Activated CD4-positive, alpha-beta T cell treated with anti-CD3 and anti-CD28 coated beads, Interleukin-2, Interleukin-4, amounts not matched to agents 100 ng/mL and 50 ng/mL, durations not matched to agents 16 hours and 8 hours (primary cell): ENCODE results near the gene ACOT9.
A peak's percentile ranks its signal among the peaks of the same experiment; 100 is the strongest.
"Not testable (repeated sequence)": the region's sequence is repeated elsewhere in the genome, so short reads cannot be mapped to it uniquely, and the experiment has no call there.

Experiments
- DNase-seq: peaks from one replicate; pipeline ENCODE4 v3.0.0-alpha.2; 2020; ENCODE audit warnings: low spot score

The ACOT9 gene

GRCh38 chrX:23765449-23765848 lies 22.4 kb upstream of the ACOT9 start:
- no peak for DNase-seq

DNA sequence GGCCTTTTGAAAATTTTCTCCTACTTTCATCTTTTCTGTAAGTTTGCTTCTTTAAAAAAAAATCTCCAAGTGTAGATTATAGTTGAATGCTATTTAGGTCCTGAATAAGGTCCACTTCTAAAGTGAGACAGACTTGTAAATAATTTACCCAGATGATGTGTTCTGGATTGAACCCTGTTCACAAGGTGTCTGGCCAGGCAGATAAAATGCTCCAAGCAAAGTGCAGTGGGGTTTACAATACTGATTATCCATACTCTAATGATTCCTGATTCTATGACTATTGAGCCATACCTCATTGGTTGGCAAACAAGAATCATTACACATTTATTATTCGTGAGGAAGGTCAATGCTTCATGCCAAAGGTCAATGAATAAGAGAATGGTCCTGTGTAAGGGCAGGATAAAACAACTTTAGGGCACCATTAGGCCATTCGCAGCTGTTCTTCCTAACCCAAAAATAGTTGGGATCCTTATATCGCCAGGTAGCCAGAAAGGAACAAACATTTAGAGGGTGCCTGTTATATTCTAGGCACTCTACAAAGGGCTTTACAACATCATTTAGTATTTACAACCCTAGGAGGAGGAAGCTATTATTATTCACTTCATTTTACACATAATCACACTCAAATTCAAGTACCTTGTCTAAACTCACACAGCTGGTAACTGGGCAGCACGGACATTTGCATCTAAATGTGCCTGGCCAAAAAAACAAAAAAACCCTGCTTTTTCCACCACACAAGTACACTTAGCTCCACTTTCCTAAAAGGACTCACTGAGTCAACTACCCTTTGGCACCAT lies 21.3 kb upstream of the ACOT9 start:
- DNase-seq = no peak

- no peak for DNase-seq
These were observed 16.7 kb upstream of the ACOT9 start for GRCh38 chrX:23759821-23760220.

- DNase-seq = peak; percentile 67
These were observed 13.1 kb upstream of the ACOT9 start for GRCh38 chrX:23756165-23756564.

- DNase-seq = no peak
These were observed 11.6 kb upstream of the ACOT9 start for GRCh38 chrX:23754664-23755063.

DNA sequence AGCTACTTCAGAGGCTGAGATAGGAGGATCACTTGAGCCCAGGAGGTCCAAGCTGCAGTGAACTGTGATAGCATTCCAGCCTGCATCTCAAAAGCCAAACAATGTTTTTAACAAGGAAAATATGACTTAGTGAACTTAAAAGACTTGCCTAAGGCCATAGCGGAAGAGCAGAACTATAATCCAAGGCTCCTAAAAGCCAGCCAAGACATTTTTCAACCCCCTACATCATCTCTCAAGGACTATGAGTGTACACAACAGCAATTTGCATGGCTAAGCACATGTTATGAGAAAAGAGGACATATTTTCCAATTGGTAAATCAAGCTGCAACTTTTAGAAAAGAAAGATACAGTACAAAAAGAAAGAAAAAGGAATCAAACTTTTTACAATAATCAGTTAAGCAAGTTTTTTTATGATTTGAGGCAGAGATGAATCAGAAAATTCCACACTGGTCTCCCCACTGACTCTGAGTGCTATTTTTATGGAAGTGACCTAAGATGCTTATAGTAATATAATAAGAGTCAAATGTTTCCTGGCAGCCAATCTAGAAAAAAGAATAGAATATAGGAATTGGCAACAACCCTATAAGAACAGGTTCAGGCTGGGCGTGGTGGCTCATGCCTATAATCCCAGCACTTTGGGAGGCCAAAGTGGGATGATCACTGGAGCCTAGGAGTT lies 9.8 kb upstream of the ACOT9 start:
- DNase-seq = no peak

GRCh38 chrX:23749576-23749975 lies 6.5 kb upstream of the ACOT9 start:
- no peak for DNase-seq

- no peak for DNase-seq
These were observed 6.1 kb upstream of the ACOT9 start for GRCh38 chrX:23749129-23749528.

- DNase-seq = no peak
These were observed 2.7 kb upstream of the ACOT9 start for GRCh38 chrX:23745786-23746185.

DNA sequence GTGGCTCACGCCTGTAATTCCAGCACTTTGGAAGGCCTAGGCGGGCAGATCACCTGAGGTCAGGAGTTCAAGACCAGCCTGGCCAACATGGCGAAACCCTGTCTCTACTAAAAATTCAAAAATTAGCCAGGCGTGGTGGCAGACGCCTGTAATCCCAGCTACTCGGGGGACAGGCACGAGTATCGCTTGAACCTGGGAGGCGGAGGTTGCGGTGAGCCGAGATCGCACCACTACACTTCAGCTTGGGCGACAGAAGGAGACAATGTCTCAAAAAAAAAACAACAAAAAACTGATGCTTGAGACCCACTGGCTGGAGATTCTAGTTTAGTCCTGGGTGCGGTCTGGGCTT lies 521 bp upstream of the ACOT9 start:
- DNase-seq = not testable (repeated sequence)

DNA sequence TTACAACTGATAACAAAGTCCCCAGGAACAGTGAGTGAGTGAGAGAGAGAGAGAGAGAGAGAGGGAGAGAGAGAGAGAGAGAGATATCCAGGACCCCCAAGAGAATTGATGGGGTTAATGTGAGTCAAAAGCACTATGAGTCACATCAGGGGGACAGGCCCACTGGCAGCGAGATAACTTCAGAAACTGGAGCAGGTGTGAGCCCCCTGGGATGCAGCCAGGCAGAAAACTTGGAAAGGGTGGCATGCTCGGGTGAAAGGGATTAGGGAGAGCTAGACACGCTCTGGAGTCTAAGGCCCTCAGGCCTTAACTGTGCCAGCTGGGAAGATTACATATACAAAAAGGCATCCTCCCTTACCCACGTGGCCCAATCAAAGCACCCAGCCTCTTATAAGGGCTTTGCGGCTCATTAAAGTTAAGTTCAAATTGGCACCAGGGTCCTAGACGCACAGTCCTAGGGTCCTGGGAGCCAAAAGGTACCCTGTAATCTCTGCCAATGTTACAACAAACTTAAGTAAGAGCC lies 841 bp downstream of the ACOT9 start:
- no peak for DNase-seq

- no peak for DNase-seq
These were observed 5.7 kb downstream of the ACOT9 start for GRCh38 chrX:23737413-23737812.

DNA sequence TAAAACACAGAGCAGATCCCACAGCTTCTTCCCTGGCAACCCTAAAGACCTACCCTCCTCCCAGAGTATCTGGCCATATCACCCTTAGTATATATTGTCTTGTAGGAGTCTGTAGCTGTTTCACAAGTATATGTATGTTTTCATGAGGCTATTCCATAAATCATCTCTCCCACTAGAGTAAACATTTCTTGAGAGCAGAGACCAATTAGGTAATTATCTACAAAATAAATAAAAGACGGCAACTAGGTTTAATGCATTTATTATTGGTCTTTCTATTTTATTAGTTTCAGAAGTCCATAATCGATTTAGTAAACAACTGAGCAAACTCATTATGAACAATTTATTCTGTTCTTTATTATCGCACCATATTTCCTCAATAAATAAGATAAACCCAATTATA lies 7.0 kb downstream of the ACOT9 start:
- DNase-seq = no peak

DNA sequence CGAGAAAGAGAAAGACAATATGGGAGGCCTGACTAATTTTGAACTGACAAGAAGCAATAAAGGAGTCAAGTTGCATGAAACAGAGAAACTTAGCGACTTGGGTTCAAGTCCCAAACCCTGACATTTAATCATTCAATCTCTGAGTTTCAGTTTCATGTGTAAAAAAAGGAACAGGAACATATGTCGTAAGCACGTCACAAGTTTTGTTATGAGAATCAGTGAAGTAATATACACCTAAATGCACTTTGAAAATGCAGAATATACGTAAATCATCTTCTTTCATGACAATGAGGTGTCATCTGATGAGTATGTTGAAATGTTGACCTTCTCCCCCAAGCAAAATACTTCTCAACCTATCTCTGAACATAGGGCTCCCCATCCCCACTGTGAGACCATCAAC lies 10.4 kb downstream of the ACOT9 start:
- DNase-seq = peak; percentile 82

DNA sequence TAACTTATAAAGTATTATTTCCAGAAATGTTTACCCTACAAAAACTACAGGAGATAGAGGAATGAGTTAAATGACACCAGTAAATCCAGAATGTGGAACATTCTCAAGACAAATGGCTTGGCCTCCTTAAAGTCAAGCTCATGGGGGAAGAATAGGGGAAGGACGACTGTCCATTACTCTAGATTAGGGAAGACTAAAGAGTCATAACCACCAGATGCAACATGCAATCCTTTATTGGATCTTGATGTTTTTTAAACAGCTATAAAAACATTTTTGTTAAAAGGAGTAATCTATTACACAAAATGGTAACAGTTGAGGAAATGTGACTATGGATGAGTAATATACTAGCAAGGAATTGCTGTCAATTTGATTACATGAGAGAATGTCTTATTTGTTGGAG lies 11.1 kb downstream of the ACOT9 start:
- DNase-seq = no peak

DNA sequence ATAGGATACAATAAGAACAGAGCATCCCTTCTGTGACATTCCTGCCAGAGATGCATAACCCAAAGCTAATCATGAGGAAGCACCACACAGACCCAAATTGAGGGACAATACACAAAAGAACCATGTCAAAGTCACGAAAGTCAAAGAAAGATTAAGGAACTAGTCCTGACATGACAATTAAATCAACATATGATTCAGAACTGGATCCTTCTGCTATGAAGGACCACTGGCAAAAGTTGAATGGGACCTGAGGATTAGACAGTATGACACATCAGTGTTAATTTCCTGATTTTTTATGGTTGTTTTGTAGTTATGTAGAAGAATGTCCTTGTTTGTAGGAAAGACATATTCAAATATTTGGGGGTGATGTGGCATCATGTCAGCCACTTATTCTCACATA lies 13.9 kb downstream of the ACOT9 start:
- DNase-seq = no peak

- DNase-seq = no peak
These were observed 15.9 kb downstream of the ACOT9 start for GRCh38 chrX:23727206-23727605.

GRCh38 chrX:23726191-23726590 lies 16.9 kb downstream of the ACOT9 start:
- no peak for DNase-seq

DNA sequence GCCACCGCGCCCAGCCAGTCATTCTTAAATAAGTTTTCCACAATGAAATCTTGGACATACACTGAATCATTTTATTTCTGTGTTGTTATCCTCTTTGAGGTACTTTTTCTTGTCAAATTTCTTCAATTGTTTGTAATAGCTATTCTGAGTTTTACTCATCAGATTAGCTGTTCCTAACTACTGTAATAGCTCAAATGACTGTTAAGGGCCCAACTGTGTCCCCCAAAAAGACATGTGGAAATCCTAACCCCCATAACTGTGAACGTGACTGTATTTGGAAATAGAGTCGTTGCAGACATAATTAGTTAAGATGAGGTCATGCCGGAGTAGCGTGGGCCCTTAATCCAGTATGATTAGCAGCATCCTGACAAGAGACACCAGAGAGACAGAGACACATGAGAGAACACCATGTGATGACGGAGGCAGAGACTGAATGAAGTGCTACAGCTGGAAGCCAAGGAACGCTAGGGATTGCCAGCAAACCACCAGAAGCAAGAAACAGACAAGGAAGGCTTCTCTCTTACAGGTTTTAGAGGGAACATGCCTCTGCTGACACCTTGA lies 22.9 kb downstream of the ACOT9 start:
- DNase-seq = no peak

DNA sequence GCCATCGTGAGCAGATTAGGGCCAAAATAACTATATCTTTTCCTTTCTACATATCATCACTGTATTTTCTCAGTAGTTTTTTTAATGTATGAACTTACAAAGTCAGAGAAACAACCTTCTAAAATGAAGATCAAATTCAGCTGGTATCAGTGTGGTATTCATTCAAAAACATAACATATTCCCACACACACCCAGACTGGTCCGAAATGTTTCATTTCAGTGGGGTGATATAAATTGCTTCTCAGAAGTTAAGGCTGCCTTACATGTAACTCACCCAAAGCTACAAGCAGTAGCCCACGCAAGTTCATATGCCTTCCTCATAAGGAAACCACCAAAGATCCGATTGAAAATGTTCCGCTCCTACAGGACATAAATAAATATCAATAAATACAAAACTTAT lies 37.8 kb downstream of the ACOT9 start:
- DNase-seq = no peak

GRCh38 chrX:23704673-23705206 lies 38.3 kb downstream of the ACOT9 start:
- DNase-seq = no peak

DNA sequence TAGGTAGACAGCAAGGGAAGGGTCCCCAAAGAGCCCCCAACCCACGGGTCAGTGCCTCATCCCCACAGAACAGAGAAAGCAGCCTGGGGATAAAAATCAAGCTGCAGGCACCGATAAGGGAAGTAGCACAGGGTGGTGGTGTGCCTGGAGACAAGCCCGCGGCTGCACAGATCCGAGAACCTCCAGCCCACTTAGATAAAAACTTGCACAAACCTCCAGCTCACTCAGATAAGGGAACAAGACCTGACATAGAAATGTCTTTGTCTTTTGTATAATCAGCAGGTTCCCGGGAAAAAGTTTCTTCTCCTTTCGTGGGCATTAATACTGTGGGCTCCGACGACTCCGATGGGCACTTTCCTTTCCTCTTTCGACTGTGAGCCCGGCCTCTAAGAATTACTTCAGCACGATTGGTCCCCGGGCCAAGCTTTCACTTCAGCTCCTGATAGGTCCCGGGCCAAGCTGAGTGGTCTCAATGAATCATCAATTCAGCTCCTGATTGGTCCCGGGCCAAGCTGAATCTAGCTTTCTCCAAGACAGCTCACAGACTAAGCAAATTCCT lies 43.4 kb downstream of the ACOT9 start:
- DNase-seq = no peak

DNA sequence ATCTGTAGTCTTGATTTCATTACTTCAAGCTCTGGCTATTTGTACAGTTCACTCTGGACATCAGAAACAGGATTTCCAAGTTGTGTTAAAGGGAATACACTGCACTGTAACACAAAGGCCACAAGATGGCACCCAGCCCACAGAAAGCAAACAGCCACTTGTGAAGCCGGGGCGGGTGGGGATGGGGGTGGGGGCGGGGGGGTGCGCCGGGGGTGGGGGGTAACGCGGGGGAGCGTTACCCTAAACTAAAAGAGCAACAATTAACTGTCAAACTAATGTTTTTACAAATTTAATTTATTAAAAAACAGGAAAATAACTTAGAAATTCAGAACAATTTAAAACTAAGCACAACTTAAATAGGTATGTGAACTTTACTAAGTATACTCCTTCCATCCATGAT lies 48.5 kb downstream of the ACOT9 start:
- peak; percentile 37 for DNase-seq
